A673 (cell line): Measurements from ENCODE around the gene OOSP1.

Source experiments
- EZH2 ChIP-seq: fragments of 200-600 bp; sonication (generic); IDR thresholded peaks from 2 replicates; pipeline ENCODE4 v1.6.1; 2017; ENCODE audit warnings: borderline replicate concordance, low read depth, mild to moderate bottlenecking, mixed read lengths, antibody characterized with exemption, low read length; ENCODE audit not compliant: poor library complexity, severe bottlenecking
- TF ChIP-seq, protein P1 (sequence below): fragments of 300-800, 200-600 bp; sonication (generic); conservative IDR thresholded peaks from 2 replicates; pipeline ENCODE4 v1.5.1; 2017; ENCODE audit warnings: low read depth, mild to moderate bottlenecking, antibody characterized with exemption, low read length, moderate library complexity, mixed read lengths

DNA sequence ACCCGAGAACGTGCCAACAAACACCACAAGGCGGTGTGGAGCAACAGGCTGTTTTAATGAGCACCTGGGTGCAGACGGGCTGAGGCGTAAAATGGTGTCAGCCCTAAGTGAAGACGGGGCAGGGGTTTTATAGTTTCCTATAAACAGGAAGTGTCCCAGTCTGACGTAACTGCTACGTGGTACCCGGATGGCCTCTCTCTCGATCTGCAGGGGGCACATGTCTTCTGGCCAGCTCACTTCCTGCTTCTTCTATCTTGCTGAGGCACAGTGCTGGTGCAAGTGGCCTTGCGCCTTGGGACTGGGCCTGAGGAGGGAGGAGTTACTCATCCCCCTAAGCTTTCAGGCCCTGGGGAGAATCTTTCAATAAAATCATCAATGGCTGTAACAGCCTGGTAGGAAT, 38.7 kb upstream of the OOSP1 start:
- TF ChIP-seq, protein P1, sequence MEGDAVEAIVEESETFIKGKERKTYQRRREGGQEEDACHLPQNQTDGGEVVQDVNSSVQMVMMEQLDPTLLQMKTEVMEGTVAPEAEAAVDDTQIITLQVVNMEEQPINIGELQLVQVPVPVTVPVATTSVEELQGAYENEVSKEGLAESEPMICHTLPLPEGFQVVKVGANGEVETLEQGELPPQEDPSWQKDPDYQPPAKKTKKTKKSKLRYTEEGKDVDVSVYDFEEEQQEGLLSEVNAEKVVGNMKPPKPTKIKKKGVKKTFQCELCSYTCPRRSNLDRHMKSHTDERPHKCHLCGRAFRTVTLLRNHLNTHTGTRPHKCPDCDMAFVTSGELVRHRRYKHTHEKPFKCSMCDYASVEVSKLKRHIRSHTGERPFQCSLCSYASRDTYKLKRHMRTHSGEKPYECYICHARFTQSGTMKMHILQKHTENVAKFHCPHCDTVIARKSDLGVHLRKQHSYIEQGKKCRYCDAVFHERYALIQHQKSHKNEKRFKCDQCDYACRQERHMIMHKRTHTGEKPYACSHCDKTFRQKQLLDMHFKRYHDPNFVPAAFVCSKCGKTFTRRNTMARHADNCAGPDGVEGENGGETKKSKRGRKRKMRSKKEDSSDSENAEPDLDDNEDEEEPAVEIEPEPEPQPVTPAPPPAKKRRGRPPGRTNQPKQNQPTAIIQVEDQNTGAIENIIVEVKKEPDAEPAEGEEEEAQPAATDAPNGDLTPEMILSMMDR = no peak
- TF ChIP-seq EZH2 = no peak
